Testis (tissue), 2 donors: ENCODE measurements around the gene UBD.

Experiments used
- CTCF ChIP-seq, 3 experiments: fragments of 450-650 bp in 2 of 3; fragments of 200-600 bp in 1 of 3; sonication (generic) in 1 of 3; IDR thresholded peaks; one replicate each; pipeline ENCODE4 v1.5.1; 2016 to 2019; ENCODE audit warnings: antibody characterized with exemption in 3 of 3, mild to moderate bottlenecking in 2 of 3, moderate library complexity in 1 of 3
- POLR2A ChIP-seq: fragments of 450-650 bp; IDR thresholded peaks from one replicate; pipeline ENCODE4 v1.6.1; 2017; ENCODE audit warnings: antibody characterized with exemption, mild to moderate bottlenecking, moderate library complexity

- TF ChIP-seq CTCF (IDR thresholded peaks at IDR 0.05), result no peak
- TF ChIP-seq POLR2A, result no peak
Measured at GRCh38 chr6:29517728-29518440, 41.6 kb downstream of the UBD start.
